Fibroblast of skin of right quadriceps (primary cell): ENCODE data around the gene SLX4.
"Not testable (repeated sequence)": the region's sequence is repeated elsewhere in the genome, so short reads cannot be mapped to it uniquely, and the experiment has no call there.

Experiments used
- DNase-seq: peaks from one replicate; pipeline ENCODE4 v3.0.0-alpha.2; 2013

Gene SLX4, protein sequence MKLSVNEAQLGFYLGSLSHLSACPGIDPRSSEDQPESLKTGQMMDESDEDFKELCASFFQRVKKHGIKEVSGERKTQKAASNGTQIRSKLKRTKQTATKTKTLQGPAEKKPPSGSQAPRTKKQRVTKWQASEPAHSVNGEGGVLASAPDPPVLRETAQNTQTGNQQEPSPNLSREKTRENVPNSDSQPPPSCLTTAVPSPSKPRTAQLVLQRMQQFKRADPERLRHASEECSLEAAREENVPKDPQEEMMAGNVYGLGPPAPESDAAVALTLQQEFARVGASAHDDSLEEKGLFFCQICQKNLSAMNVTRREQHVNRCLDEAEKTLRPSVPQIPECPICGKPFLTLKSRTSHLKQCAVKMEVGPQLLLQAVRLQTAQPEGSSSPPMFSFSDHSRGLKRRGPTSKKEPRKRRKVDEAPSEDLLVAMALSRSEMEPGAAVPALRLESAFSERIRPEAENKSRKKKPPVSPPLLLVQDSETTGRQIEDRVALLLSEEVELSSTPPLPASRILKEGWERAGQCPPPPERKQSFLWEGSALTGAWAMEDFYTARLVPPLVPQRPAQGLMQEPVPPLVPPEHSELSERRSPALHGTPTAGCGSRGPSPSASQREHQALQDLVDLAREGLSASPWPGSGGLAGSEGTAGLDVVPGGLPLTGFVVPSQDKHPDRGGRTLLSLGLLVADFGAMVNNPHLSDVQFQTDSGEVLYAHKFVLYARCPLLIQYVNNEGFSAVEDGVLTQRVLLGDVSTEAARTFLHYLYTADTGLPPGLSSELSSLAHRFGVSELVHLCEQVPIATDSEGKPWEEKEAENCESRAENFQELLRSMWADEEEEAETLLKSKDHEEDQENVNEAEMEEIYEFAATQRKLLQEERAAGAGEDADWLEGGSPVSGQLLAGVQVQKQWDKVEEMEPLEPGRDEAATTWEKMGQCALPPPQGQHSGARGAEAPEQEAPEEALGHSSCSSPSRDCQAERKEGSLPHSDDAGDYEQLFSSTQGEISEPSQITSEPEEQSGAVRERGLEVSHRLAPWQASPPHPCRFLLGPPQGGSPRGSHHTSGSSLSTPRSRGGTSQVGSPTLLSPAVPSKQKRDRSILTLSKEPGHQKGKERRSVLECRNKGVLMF (N-terminal part only)

DNA sequence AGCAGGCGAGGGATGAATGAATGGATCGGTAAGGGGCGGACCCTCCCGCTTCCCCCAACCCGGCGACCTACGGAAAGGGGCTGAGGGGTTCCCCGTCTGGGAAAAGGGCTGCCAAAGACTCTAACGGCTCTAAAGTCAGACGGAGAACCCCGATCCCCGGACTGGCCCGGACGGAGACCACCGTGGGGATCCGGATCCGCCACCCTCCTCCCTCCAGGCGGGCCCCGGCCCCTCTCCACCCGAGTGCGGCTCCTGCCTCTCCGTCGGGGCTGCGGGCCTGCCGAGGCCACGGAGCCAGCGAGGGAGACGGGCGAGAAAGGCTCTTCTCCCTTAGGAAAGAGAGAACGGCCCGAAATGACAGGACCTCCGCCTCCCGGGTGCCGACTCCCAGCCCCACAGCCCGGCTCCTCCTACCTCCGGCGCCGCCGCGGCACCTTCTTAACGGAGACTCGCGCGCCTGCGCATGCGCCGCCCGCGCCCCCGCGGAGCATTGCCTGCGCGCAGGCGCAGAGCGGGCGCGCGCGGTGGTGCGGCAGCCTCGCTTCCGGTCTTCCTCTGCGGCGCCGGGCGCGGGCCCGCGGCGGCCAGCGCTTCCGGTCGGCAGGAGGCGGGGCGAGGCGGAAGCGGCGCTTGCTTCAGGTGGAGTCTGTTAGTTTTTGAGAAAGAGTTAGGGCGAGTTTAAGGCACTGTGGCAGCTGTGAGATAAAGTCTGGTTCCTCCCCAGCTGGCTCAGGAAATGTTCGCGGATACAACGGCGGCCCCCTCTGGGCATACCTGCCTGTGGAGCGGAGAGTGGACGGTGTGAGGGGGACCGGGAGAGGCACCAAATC is at the start of gene SLX4:
Gene SLX4 (minus strand): TSS at position 461 of the 830 bp plus-strand sequence. CDS start 2,642 bp downstream, outside the sequence.
- peak; percentile 91 for DNase-seq

DNA sequence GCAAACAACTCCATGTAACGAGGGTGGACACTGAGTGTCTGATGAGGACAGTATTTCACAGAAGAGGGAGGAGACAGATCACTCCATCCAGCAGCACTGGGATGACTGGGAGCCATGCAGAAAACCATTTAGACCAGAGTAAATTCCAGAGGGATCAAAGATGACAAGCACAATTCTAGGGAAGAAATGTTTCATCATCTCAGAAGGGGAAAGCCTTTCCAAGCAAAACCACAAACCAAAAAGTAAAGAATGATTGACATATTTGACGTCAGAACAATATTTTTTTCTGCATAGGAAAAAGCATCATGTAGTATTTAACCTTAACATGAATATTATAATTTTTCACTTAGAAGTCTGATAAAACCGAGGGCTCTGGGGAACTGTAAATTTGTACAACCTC is 47.8 kb upstream of the SLX4 start:
- peak; percentile 61 for DNase-seq

DNA sequence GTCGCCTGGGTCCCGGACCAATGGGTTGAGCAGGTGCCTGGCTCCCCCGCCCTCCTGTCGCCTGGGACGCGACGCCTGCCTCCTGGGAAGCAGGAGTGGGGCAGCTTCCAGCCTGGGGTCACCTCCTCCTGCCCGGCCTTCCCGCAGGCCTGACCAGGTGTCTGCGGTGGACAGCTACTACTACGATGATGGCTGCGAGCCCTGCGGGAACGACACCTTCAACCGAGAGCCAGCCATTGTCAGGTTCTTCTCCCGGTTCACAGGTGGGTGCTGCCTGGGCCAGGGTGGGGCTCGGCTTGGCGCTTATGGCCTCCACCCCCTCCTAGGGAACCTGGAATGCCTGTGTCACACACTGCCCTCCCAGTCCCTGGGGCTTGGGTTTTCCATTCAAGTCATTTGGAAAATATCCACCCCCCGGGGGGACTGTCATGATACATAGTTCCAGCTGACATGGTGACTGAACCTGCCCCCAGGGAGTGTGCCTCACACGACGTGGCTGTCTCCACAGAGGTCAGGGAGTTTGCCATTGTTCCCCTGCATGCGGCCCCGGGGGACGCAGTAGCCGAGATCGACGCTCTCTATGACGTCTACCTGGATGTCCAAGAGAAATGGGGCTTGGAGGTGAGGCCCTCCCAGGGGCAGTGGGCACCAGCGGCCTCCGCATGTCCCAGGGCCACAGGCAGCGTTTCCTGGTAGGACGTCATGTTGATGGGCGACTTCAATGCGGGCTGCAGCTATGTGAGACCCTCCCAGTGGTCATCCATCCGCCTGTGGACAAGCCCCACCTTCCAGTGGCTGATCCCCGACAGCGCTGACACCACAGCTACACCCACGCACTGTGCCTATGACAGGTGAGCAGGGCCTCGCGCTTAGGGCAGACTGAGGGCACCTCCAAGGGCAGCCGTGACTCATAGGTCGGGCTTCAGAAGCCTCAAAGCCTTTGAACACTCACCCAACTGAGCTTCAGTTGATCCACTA is 45.4 kb upstream of the SLX4 start:
- DNase-seq, result no peak

DNA sequence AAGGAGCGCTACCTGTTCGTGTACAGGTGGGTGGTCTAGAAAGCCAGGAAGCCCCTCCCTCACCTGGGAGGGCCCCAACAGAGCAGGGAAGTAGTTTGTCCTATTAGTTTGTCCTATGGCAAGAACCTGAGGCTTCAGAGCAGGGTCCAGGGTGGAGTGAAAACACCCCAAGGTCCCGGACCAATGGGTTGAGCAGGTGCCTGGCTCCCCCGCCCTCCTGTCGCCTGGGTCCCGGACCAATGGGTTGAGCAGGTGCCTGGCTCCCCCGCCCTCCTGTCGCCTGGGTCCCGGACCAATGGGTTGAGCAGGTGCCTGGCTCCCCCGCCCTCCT is 44.7 kb upstream of the SLX4 start:
- DNase-seq, result not testable (repeated sequence)

DNA sequence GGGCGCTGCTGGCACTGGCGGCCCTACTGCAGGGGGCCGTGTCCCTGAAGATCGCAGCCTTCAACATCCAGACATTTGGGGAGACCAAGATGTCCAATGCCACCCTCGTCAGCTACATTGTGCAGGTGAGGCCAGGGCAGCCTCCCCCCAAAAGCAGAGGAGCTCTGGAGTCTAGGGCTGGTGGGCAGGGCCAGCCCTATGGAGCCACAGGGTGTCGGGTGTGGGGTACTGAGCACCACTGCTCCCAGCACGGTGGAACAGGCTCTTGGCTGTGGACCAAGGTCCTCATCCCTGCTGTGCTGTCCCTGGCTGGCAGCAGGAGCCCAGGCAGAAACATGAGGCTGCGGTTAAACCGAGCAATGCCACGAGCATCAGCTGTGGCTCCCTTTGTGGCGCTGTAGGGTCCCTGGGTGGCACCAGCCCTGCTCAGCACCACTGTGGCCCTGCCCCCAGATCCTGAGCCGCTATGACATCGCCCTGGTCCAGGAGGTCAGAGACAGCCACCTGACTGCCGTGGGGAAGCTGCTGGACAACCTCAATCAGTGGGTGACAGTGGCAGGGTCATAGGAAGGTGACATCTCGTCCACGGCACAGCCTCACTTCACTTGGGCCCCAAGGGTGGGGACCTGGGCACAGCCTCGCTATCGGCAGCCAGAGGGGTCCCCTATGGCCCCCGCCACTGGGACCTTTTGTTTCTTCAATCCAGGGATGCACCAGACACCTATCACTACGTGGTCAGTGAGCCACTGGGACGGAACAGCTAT is 44.2 kb upstream of the SLX4 start:
- no peak for DNase-seq

DNA sequence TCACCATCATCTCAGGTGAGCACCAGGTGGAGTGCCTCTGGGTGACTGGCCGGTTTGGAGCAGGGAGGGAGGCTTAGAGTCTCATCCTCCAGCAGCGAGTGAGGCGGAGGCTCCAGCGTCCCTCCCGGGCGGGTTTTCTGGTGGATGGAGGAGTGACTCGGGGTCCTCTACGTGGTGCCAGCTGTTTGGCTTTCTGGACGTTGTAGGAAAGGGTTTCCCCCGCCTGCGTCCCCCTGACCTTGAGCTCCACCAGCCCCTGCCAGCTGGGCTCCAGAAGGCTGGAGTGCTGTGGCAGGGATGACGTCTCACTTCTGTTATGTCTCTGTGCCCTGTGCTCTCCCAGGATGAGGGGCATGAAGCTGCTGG is 43.6 kb upstream of the SLX4 start:
- DNase-seq, result no peak

DNA sequence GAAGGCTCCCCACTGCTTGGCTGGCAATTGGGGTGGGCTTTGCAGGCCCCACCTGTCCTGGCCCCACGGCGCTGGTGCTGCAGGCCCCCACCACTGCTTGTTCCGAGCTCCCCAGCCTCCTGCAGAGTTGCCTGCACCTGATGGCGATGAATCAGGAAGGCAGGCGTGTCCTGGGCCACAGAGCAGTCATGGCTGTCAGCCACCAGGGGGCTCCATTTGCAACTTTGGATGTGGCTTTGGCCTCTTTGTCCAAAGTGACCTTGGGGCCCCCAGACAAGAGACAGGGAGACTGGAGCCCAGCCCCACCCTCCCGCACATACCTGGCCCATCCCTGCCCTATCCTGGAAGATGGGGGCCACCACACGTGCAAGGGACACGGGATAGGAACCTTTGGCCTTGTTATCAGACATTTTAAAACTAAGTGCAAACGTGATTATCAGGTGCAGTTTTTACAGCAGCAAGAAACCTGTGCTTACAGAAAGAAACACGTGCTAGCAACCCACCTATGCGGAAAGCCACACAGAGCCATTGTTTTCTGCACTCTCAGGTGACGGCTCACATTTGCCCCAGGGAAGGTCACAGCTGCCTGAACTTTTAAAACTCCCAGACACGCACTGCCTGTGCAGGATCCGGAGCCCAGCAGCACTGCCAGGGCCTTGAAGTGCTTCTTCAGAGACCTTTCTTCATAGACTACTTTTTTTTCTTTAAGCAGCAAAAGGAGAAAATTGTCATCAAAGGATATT is 43.0 kb upstream of the SLX4 start, which contains the start of gene DNASE1:
Gene DNASE1 (plus strand): TSS at position 443 of the 743 bp plus-strand sequence. CDS start 683 bp downstream, outside the sequence.
- peak; percentile 43 for DNase-seq

DNA sequence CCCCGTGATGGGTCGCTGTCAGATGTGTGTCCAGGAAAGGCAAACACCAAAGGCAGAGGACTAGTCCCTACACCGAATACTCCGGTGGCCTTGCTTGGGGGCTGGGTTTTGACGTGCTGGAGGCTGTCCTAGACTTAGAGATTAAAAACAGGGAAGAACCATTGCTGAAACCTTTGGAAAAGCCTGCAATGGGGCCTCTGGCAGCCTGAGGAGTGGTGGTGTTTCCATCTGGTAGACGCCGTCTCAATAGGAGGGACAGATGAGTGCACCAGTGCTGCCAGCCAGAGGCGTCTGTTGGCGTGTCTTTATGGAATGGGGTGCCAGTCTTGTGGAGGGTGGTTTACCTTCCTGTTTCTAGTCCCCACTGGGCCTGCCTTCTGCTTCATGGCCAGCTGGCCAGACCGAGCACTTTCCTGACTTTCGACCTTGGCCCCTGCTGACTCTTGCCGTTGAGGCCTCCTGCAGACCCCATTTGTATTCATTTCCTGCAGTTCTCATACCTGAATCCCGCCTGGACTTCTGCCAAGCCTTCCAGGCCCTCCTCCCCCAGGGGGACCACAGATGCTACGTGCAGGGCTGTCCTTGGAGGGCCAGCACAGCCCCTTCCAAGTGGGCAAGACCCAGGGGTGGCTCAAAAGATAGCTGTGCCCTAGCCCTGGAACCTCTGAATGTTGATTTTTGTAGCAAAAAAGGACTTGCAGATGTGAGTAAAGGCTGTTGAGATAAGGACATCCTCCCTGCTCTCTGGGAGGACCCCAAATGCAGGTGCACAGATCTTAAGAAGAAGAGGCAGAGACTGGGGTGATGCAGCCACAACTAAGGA is 41.2 kb upstream of the SLX4 start:
- DNase-seq, result no peak

DNA sequence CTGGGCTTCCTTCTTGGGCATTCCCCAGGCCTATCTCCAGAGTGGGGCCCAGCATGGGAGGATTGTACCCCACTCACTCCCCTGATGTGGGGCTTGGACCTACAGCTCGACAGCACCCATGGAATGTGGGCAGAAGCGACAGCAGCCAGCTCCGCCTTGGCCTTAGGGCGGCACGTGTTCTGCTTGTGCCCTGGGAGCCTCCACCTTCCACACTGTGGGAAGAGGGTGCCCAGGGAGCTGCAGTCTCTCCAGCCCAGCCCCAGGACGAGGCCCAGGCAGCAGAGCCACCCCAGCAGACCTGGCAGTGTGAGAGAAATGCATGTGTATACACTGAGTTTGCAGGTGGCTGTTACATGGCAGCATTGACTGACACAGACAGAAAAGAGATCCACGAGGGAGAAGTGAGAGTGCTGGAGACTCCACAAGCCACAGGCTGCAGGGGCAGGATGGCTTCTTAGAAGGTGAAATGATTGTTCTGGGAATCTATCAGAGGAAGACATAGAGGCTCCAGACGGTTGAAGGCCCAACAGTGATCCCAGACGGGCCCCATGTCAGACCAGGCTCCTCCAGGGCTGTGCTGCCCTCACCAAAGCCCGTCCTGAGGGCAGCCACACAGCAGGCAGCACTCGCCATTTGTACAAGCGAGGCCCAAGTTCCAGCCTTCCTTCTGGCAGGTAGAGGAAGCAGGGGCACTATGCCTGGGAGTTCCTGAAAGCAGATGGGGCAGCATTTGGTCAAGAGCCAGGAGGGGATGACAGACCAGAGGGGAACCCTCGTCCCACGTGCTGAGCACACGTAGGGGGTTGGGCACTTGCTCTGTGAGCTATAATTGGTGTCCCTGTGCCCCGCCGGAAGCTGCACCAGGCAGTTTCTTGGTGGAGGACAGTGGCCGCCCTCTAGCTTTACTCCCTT is 40.3 kb upstream of the SLX4 start:
- no peak for DNase-seq

DNA sequence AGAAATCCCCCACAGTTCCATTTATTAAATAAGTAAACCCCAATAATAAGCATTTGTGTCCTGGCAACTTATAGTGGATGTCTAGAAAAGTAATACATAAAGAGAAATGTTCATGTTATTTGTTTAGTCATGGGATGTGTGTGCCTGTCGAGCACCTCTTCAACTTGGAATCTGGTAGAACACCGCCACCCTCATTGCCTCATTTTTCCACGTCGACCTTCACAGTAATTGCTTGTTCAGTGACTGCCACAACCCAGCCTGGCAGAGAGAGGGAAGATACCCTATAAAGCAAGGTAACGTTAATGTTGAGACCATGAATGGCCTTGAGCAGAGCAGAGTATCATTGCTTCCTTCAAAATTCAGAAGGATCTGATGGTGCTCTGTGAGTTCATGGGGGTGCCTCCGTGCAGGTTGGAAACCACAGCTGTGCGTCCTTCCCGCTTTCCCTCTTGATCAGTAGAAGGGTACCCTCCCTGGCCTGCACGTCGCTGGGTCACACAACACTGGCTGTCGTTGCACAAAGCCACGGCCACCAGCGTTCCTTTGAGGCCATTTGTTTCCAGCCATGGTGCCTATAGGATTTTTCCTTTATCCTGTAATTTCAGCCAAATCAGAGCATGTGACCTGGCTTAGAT is 39.3 kb upstream of the SLX4 start:
- DNase-seq, result no peak

DNA sequence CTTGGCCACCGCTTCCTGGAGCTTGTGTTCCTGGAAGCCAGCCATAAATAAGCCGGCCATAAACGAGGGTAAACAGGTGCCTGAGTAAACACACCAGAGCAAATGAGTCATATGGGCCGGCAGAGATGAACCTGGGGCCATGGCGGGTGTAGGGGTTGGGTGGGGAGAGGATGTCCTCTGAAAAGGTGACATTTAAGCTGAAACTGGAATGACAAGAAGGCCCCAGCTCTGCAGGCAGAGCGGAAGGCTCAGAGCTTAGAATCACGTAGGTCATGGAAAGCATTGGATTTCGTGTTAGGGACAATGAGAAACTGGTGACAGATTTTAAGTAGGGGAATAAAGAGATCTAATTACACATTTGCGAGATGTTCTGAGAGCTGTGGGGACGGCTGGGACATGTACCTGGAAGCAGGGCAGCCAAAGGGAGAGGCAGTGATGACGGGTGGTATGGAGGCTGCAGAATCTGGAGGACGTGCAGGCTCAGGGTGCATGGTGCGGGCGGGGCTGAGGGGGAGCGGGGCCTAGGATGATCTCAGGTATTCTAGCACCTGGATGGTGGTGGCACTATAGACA is 35.0 kb upstream of the SLX4 start:
- DNase-seq, result no peak

DNA sequence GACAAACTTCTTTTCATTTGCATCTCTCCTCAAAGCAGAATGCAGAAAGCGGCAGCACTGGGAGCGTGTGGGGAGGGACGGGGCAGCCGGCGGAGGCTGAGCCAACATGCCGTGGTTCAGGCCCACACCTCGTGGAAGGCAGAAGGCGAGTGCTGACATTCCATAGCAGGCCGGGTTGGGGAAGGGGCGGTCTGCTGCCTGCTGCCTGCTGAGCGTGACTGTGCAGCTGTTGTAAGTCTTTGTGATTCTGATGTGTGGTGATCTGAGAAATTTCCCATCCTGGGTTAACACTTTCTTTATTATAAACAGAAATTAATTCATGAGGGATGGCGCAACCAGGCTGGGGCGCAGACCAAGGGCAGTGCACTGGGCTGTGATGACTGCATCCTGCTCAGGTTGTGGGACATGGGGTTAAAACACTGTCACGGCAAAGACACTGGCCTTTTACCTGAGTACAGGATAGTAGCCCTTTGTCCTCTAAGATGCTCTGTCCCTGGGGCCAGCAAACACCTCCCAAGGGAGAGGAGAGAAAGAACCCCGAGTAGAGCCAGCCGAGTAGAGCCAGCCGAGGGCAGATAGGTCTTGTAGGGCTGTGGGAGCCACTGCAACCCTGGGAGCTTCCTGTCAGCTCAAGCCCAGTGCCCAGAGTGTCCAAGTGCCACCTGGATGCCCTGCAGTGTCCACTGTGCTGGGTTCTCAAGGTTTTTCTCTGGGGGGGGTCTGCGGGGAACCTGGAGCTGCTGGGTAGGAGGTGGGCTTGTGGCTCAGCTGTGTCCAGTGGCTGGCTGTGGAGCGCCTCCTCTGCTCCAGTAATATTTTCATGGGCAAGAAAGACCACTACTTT is 34.3 kb upstream of the SLX4 start:
- DNase-seq, result peak; percentile 57

DNA sequence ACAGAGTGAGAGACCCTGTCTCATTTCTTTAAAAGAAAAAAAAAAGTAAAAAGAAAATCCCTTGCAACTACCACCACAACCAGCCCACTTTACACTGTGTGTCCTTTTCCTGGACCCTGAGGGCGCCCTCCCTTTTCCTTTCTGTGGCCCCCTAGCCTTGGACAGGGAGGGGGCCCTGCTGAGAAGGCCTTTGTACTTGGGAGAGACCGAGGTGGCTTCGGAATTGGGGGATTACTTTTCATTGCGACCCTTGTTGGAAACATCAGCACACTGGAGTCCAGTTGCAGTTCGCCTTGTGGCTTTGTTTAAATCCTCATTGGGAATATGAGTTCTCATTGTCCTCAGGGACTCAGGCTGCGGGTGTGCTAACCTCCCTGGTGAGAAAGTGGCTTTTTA is 33.7 kb upstream of the SLX4 start:
- DNase-seq, result no peak

DNA sequence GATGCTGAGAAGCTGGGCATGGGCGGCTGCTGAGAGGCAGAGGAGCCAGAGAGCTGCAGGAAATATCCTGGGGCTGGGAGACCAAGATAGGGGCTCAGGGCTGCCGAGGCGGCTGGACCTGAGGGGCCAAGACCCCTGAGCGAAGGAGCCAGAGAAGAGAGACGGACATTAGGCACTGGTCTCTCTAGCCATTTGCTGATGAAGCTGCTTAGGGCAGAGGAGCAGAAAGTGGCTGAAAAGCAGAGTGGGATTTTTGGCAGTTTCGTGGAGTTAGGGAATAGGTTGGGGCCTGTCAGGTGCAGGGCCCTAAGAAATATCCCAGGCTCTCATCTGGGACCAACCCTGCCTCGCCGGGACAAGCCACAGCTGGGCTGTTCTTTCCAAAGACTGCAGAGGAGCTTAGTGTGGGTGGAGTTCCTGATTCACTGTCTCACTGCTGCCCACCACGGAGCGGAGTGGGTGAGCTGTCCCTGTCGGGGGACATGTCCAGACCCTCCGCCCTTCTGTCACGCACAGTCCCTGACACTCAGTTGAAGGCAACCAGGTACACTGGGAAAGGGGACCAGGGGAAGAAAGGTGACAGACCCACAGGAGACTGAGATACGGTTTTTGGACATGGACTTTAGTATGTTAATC is 31.8 kb upstream of the SLX4 start:
- DNase-seq, result no peak

DNA sequence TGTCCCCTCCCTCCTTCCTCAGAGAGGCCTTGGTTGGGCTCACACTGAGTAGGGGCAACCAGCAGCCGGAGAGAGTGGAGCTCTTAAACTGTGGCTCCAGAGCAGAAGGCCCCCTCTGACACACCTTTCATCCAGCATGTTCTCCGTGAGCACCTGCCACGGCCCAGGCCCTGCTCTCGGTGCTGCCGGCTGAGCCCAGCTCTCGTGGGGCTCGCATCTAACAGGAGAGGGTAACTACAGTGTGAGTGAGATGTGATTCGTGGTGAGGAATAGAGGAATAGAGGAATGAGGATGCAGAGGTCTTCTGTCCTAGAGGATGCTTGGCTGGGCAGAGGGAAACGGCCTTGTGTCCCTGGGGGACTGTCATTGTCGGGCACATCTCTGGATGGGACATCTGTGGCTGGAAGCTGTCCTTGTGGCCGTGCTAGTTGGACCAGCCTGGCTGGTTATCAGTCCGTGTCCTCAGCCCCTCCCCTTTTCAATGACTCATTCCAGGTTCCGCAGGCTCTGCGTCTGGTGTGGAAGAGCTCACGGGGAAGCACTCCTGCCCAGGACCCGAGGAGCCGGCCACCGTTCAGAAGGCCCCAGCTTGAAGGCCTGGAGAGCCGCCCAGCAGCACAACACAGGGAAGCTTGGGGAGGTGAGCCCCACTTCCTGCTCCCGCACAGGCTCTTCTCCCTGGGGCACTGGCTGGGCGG is 31.1 kb upstream of the SLX4 start:
- no peak for DNase-seq
